ENCODE results near the gene HES3.
"Not testable (repeated sequence)": the region's sequence is repeated elsewhere in the genome, so short reads cannot be mapped to it uniquely, and the experiment has no call there.

The HES3 gene

GRCh38 chr1:6219641-6220040 lies 24.3 kb upstream of the HES3 start:
- not testable (repeated sequence) for DNase-seq (ENCODE audit: low read depth)

GRCh38 chr1:6220236-6220635 lies 23.7 kb upstream of the HES3 start:
- no peak for DNase-seq (ENCODE audit: low read depth)

GRCh38 chr1:6221210-6221784 lies 22.7 kb upstream of the HES3 start:
- DNase-seq (ENCODE audit: low read depth) = no peak

DNA sequence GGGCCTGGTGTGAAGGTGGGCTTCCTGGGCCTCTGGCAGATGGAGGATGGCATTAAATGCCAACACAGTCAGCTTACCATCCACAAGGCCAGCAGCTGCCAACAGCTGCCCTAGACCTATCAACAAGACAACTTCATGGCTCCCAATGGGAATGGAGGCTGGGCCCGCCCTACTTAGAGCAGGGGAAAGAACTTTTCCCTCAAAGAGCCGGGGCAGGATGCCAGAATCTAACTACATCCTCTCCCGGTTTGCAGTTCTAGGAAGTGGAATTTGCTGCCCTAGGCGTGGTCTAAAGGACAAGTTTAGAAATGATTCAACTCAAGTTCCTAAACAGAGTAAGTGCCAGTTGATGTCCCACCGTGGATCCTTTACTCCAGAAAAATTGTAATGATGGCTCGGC lies 21.3 kb upstream of the HES3 start:
- DNase-seq (ENCODE audit: low read depth) = no peak

- no peak for DNase-seq (ENCODE audit: low read depth)
Observed at GRCh38 chr1:6223617-6224016, 20.4 kb upstream of the HES3 start.

DNA sequence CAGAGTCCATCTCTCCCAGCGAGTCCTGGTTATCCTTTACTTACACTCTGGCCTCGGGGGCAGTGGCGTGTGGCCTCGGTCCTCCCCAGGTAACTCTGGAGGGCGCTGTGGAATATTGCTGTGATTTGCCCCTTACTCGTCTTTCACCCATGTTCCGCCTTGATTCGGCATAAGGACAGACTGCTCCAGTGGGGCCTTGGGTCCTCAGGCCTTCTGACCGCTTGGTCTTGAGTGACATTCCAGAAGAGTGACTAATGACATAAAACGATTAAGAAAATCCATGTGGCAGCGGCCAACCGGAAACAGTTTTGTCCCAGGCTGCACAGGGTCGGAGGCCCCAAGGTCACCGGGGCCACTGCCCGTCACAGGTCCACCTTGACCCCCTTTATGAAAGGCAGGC lies 19.3 kb upstream of the HES3 start:
- no peak for DNase-seq (ENCODE audit: low read depth)

GRCh38 chr1:6225651-6226050 lies 18.3 kb upstream of the HES3 start:
- DNase-seq (ENCODE audit: low read depth) = no peak

DNA sequence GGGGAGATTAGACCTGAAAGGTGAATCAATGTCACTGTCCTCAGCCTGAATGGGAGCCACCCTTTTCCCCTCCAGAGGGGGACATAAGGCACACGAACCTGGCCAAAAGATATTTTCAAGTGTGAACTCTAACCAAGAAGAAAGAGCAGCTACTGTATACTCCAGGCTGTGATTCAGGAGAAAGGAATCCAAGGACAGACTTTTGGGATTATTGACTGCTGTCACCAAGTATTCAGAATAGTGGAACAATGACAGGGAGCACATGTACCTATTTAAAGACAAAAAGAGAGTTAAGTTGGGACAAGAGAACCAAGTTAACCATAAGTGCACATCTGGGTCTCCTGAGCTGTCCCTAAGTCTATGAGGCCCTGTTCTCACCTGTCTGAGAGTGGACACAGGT lies 10.6 kb upstream of the HES3 start:
- no peak for DNase-seq (ENCODE audit: low read depth)

DNA sequence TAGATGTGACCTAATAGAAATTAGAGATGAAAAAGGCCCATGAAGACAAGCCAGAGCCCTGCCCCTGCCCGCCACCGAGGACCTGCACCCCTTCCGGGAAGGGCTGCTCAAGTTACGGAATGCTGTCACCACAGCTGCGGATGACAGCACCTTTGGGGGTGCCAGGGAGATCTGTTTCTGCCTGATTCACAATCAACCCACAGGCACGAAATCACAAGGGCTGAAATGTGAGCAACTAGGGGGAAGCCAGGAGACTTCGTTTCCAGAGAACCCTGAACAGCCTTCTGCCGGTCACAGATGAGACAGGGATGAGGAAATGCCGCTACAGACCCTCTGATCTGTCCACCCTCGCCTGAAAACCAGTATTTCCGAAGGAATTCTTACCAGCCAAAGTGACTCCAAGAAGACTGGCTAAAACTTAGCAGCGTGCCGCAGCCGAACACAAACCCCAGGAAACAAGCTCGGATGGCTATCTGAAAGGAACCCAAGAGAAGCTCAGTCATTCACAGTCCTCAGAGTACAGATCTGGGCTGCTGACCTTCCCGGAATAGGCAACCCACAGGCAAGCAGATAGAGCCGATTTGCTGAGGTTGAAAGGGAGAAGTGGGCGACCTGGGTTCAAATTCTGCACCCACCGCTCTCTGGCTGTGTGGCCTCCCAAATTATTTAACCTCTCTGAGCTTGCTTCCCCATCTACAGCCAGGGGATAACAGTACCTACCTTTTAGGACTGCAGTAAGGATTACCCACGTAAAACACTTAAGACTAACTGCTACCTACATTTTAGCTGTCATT lies 9.3 kb upstream of the HES3 start:
- no peak for DNase-seq (ENCODE audit: low read depth)

DNA sequence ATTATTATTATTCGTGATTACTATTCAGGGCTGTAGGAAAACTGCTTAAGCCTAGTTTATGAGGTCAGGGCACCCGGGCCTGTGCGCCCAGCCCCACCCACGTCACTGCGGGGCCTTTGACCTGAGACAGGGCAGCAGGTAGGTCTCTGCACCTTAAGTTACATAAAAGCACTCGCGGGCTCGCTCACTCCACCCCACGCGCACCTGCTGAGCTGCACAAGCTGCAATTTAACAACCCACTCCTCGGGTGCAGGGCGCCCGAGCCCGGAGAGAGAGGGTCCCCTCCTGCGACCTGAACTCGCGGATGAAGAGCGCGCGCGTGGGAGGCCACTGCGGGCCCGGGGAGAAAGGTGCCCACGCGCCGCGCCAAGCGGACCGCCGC lies 8.7 kb upstream of the HES3 start:
- DNase-seq (ENCODE audit: low read depth) = no peak

- DNase-seq (ENCODE audit: low read depth) = no peak
Observed at GRCh38 chr1:6237093-6237492, 6.9 kb upstream of the HES3 start.

DNA sequence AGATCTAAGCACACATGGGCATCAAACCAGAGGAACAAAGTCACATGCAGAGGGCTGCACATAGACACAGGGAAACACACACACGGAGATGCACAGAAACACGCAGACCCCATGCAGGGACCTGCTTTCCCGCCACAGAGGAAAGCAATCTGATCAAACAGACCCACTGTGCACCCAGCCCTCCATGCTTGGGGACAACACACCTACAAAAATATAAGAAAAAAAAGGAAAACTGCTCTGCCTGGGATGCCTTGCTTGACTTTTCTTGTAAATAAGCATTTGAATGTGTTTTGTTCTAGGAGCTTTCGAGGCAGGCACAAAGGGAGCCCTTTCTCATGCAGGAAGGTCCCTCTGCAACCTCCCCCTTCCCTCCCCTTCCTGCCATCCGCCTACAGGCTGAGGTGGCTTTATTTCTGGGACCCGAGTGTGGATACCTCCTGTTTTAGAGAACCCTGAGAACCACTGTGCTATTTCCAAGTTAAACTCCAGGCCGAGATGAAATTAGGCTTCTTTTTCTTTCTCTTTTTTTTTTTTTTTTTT lies 4.7 kb upstream of the HES3 start:
- no peak for DNase-seq (ENCODE audit: low read depth)

DNA sequence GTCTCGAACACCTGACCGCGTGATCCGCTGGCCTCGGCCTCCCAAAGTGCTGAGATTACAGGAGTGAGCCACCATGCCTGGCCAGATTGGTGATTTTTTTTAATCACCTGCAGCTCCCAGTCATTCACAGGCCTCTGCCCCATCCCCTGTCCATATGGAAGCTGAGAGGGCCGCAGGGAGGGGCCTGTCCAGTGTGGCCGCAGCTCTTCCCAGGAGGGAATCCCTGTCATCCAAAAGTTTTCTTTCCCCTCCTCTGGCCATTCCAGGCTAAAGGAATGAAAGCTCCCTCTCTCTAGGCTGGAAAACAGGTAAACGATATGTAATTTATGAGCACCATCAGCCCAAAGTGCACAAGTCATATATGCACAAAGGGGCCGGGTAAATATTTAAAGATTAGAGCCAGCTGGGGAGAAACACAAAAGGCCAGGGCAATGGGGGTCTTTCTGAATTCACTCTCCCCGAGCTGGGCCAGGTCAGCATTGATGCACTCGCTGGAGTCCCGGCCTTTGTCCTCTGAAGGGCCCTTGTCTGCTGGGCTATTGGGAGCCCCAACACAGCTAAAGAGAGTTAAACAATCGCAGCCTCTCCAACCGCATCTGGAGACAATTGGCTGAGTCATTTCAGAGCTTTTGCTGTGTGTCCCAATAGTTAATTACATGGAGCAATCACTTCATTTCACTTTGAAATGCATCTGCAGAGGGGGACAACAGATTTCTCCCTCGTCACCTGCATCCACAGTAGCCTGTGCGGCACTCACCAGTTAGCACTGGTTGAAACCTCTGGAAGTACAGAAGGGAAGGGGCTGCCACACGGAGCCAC lies 3.8 kb upstream of the HES3 start:
- DNase-seq (ENCODE audit: low read depth) = no peak

GRCh38 chr1:6241107-6241886 lies 2.7 kb upstream of the HES3 start:
- no peak for DNase-seq (ENCODE audit: low read depth)

GRCh38 chr1:6241887-6242740 lies 1.9 kb upstream of the HES3 start:
- DNase-seq (ENCODE audit: low read depth) = no peak

DNA sequence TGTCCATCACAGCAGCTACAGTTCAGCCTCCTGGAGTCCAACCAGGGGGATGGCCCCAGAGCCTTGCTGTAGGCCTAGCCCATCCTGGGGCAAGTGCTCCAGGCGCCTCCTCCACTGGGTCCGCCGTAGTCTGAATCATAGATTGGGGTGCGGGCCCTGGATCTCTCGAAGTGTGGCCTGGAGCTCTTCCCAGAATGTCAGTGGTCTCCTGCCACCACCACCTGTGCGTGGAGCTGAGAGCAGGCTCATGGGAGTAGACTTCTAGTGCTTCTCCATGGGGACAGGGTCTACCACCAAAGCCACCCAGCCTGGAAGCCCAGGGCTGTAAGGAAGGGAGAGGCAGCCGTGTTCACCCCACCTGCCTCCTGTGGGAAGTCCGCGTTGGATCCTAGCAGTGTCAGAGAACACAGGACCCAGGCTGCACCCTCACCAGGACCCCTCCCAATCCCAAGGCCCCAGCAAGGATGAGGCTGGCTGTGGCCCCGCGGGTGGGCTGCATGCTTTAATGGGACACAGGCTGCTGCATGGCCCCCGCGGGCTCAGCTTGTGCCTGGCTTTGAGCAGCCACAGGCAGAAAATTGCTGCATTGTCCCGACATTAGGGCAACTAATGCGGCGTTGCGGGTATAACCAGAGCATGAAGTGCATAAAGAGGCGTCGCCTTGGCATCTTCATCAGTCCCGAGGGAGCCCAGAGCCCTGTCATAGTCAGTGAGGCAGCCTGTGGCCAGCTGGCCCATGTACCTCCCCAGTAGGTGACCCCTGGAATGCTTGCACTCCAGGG lies 735 bp upstream of the HES3 start:
- no peak for DNase-seq (ENCODE audit: low read depth)

DNA sequence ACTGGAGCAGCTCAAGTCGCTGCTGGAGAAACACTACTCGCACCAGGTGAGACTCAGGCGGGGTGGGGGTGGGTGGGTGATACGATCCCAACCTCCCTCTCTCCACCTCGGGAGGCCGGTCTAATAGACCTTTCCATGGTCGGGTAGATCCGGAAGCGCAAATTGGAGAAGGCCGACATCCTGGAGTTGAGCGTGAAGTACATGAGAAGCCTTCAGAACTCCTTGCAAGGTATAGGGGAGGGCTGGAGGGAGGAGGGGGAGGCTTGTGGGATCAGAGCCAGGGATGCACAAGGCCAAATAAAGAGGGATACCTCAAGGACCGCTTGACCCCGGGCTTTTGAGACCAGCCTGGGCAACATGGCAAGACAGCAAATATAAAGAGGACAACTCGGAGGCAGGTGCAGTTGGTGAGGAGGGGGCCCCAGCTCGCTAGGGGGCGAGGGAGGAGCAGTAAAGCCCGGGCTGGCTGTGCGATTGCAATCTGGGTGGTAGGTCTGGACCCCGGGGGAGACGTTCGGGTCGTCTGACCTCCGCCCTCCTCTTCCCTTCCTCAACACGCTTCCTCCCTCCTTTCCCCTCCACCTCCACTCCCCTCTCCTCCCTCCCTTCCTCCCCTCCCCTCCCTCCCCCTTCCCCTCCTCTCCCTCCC lies 546 bp downstream of the HES3 start:
- no peak for DNase-seq (ENCODE audit: low read depth)

DNA sequence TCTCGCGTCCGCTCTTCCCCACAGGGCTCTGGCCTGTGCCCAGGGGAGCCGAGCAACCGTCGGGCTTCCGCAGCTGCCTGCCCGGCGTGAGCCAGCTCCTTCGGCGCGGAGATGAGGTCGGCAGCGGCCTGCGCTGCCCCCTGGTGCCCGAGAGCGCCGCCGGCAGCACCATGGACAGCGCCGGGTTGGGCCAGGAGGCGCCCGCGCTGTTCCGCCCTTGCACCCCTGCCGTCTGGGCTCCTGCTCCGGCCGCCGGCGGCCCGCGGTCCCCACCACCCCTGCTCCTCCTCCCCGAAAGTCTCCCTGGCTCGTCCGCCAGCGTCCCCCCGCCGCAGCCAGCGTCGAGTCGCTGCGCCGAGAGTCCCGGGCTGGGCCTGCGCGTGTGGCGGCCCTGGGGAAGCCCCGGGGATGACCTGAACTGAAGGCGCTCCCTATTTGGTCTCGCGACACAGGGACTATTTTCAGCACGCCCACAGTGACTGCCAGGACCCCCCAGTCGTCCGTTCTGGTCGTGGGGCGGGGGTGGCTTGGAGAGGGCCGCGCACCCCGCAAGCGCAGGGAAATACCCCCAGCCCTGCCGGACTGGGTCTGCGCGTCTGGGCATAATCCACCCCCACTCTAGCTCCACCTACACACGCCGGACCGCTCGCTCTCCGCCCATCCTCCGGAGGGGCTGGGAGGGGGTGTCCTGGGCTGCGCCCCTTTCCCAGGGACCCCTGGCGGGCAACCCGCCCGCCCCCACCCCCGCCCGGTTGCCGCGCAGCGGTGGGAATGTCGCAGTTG lies 1.3 kb downstream of the HES3 start:
- peak; percentile 69 for DNase-seq (ENCODE audit: low read depth)

DNA sequence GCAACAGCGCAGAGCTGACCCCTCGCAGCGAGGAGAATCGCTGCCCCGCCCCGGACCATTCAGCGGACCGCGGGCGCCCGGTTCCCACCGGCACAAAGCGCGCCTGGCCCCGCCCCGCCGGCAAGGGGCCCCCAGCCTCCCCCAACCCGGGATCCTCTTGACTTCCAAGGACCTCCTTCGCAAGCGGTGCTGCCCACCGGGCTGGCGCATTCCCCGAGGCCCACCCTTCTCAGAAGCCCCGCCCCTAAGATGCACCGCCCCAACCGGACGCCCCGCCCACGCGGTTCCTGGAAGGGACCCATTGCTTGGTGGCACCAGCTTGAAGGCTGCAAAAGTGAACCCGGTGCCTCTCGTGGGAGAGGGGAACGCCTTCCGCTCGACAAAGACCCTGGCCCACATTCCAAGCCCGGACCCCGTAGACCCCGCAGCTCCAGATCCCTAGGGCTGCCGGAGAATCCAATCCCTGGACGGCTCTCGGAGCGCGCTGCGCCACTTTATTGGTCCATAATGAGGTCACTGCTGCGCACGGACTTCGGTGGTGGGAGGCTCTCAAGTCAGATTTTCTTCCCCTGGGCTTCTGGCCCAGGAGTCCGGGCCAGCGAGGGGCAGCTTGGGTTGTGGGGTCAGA lies 2.0 kb downstream of the HES3 start:
- DNase-seq (ENCODE audit: low read depth) = no peak
